RWPE1 (cell line): ENCODE results near the gene SPOP.

ENCODE experiments used
- CTCF ChIA-PET: fragments of 350-600 bp; sonication (Branson Sonifier 250); formaldehyde crosslinking; extraction: SDS; loops from one replicate; lab custom pipeline; 2021; lab: Yijun Ruan, JAX
- POLR2A ChIA-PET: fragments of 400-600 bp; formaldehyde crosslinking; extraction: SDS; loops from one replicate; lab custom pipeline; 2020; ENCODE audit warnings: antibody characterized with exemption; ENCODE audit not compliant: low non-redundant PET; lab: Yijun Ruan, JAX
- DNase-seq: peaks from one replicate; pipeline ENCODE4 v3.0.0; 2012; ENCODE audit warnings: low spot score
- H3K27ac ChIP-seq: fragments of 450-650 bp; 2 replicates; pipeline ENCODE4 v1.5.1; 2017
- CTCF ChIP-seq: fragments of 450-650 bp; conservative IDR thresholded peaks from 2 replicates; pipeline ENCODE4 v1.5.1; 2017; ENCODE audit warnings: low read depth, mild to moderate bottlenecking

The SPOP gene

GRCh38 chr17:49592263-49592662, 85.6 kb downstream of the SPOP start:
- no peak overlapping the region for H3K27ac ChIP-seq
- CTCF ChIA-PET = interaction anchor here (0.8 kb wide), 1 partner anchor 104 kb away, joined by 4 read pairs; no protein-coding TSS in a partner anchor
- no peak for TF ChIP-seq CTCF
- POLR2A ChIA-PET = no interaction called here
- DNase-seq = no peak

- CTCF ChIA-PET = interaction anchor here (0.6 kb wide), 1 partner anchor 15 kb away, joined by 3 read pairs; the partner anchor contains the start of gene NXPH3
- no peak for TF ChIP-seq CTCF
- POLR2A ChIA-PET = no interaction called here
- DNase-seq = no peak
- H3K27ac ChIP-seq = no peak overlapping the region
Observed at GRCh38 chr17:49590874-49591273, 87.0 kb downstream of the SPOP start.

- no peak overlapping the region for H3K27ac ChIP-seq
- CTCF ChIA-PET = no interaction called here
- POLR2A ChIA-PET = no interaction called here
Observed at GRCh38 chr17:49589577-49589927, 88.3 kb downstream of the SPOP start.

GRCh38 chr17:49588726-49589576, 88.9 kb downstream of the SPOP start:
- POLR2A ChIA-PET = no interaction called here
- DNase-seq = no peak
- CTCF ChIA-PET = interaction anchor here (1.6 kb wide), 1 partner anchor 32 kb away, joined by 3 read pairs; no protein-coding TSS in a partner anchor
- peak overlapping the region; percentile 17 for H3K27ac ChIP-seq
- TF ChIP-seq CTCF = no peak

More at GRCh38 chr17:49589577-49589927, 88.3 kb downstream of the SPOP start:
- no peak for TF ChIP-seq CTCF
- DNase-seq = no peak

- DNase-seq = no peak
- H3K27ac ChIP-seq = peak overlapping the region; percentile 17; the same call in 1 of the 2 replicates
- CTCF ChIA-PET = interaction anchor here (1.6 kb wide), 1 partner anchor 32 kb away, joined by 3 read pairs; no protein-coding TSS in a partner anchor
- POLR2A ChIA-PET = no interaction called here
- TF ChIP-seq CTCF = no peak
Observed at GRCh38 chr17:49588312-49588711, 89.6 kb downstream of the SPOP start.

- TF ChIP-seq CTCF = no peak
Observed at GRCh38 chr17:49587366-49588073, 90.4 kb downstream of the SPOP start.

More at GRCh38 chr17:49587366-49588073, 90.4 kb downstream of the SPOP start:
- ChIA-PET POLR2A (no interaction called here), CTCF (interaction anchor here (1.6 kb wide), 1 partner anchor 31 kb away, joined by 3 read pairs; no protein-coding TSS in a partner anchor)
- 0 out of 2 replicates have a peak overlapping the region, but pooled peaks have one; percentile 17 for H3K27ac ChIP-seq
- DNase-seq = no peak
